SH-SY5Y (cell line): ENCODE measurements around the gene ACOT8.

ENCODE experiments used
- GATA2 ChIP-seq: IDR thresholded peaks from 2 replicates; pipeline ENCODE4 v1.6.1; 2011; ENCODE audit warnings: mild to moderate bottlenecking, low read depth, low read length
- GATA3 ChIP-seq: IDR thresholded peaks from 2 replicates; pipeline ENCODE4 v1.6.1; 2011; ENCODE audit warnings: low read depth, mild to moderate bottlenecking, low read length, moderate library complexity

Gene ACOT8

DNA sequence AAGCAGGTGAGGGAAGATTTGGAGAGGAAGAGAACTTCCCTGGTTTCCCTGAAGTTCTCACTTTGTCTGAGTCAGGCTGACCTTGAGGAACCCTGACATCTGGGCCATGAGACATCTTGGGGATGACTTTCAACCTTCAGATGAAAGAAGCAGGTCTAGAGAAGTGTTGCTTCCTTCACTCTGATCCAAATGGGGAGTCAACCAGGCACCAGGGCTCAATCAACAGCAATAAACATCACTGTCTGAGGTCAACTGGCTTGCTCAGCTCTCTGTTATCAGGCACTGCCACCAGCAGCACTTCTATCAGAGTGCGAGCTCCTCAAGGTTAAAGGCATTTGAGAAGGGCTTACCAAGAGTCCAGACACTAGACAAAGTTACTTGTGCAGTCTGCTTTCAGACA is 6.3 kb downstream of the ACOT8 start:
- no peak for TF ChIP-seq GATA2
- TF ChIP-seq GATA3 = no peak

DNA sequence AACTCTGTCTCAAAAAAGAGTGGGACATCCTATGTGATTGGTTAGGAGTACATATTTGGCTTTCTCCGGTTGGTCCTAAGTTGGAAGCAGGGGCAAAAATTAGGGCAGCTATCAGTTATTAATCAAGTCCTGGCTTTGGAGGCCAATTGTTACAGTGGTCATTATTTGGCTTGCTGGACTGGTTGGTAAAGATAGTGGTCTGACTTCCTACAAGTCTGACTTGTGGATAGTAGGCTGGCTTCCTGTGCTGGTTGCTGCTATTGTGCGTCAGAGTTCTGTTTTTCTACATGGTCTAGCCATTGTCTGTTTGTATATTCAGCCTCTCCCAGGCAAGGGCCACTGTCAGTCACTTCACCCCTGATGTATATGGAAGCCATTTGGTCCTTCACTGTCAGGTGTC is 7.0 kb downstream of the ACOT8 start:
- TF ChIP-seq GATA3 = no peak
- no peak for TF ChIP-seq GATA2

DNA sequence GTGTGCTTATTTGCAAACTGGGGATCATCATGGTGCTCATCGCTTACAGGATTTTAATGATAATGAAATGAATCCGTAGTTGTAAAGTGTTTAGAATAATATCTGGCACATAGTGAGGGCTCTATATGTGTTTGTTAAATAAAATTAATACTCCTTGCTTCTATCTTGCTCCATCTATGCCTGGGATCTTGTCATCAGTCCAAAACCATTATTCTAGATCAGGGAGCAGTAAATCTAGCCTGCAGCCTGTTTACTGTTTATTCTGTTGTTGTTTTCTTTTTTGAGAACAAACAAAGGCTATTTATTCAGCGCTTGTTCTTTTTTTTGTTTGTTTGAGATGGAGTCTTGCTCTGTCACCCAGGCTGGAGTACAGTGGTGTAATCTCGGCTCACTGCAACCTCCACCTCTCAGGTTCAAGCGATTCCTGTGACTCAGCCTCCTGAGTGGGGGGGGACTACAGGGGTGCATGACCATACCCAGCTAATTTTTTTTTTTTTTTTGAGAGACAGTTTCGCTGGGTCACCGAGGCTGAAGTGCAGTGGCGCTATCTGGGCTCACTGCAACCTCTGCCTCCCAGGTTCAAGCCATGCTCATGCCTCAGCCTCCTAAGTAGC is 8.1 kb downstream of the ACOT8 start:
- TF ChIP-seq GATA3 = no peak
- no peak for TF ChIP-seq GATA2

DNA sequence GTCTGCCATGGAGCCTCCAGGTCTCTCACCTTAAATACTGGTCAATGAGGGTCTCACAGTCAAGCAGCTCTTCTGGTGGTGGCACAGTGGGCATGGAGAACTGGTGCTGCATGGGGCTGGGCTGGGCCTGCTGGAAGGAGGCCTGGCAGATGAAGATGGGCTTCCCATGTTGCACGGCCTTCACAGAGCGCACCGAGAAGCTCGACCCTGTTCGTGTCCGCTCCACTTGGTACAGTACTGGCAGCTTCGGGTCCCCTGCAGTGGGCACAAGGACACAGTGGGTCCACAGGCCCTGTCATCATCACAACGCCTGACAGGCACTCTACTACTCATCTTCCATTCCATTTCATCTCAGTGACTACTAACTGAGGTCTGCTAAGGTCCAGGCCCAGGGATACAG is 8.8 kb downstream of the ACOT8 start:
- TF ChIP-seq GATA3 (no peak), GATA2 (no peak)

DNA sequence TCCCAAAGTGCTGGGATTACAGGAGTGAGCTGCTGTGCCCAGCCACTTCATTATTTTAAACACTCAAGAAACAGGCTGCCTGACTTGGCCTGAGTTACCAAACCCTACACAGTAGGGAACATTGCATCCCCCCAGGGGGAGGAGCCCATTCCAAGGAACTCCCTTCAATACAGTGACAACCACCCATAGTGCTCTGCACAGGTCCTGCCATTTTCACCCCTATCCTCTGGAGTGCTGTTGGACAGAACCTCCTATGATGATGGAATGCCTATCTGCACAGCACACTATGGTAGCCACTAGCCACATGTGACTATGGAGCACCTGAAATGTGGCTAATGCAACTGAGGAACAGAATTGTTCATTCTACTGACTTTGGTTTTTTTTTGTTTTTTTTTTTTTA is 11.7 kb downstream of the ACOT8 start:
- TF ChIP-seq GATA2 (no peak), GATA3 (no peak)

DNA sequence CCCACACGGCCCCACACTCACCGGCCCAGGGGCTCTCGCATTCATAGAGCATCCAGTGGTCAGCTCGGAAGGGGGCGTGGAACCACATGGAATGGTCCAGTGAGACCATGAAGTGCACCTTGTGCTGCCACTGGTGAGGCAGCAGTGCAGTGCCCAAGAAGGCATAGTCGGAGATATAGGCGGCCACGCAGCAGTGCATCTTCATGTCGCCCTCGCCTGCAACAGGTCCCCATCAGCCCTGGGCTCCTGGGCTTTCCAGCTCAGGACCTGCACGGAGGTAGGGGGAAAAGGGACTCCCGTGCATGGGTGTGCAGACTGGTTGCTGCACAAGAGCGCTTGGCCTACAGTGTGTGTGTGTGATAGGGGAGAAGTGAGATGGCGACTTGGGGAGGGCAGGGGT is 13.7 kb downstream of the ACOT8 start:
- TF ChIP-seq GATA2 (no peak), GATA3 (no peak)

DNA sequence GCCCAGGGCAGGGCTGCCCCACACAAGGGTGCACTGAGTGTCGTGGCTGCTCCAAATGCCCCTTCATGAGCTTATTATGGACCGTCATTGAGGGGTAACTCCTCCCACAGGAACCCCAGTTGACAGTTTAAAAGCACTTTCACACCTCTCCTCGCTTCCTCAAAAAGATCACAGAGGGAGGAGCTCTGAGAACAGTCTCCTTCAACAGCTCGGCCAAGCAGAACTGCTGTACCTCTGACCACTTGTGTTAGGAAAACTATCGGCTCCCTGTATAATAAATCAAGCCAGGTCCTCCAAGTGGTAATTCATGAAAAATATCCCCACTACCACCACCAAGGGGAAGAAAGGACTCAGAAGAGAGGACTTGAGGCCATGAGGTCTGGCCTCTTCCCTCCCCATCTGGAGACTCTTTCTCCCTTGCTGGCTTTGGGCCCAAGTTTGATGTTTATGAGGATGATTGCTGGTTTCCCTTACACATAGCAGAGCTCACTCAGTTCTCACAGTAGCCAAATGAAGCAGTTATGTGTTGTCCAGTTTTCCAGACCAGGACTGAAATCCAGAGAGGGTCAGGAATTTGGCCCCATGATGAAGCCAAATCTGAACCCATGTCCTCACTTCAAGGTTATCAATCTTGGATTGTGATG is 14.9 kb downstream of the ACOT8 start:
- TF ChIP-seq GATA2 (no peak), GATA3 (no peak)

DNA sequence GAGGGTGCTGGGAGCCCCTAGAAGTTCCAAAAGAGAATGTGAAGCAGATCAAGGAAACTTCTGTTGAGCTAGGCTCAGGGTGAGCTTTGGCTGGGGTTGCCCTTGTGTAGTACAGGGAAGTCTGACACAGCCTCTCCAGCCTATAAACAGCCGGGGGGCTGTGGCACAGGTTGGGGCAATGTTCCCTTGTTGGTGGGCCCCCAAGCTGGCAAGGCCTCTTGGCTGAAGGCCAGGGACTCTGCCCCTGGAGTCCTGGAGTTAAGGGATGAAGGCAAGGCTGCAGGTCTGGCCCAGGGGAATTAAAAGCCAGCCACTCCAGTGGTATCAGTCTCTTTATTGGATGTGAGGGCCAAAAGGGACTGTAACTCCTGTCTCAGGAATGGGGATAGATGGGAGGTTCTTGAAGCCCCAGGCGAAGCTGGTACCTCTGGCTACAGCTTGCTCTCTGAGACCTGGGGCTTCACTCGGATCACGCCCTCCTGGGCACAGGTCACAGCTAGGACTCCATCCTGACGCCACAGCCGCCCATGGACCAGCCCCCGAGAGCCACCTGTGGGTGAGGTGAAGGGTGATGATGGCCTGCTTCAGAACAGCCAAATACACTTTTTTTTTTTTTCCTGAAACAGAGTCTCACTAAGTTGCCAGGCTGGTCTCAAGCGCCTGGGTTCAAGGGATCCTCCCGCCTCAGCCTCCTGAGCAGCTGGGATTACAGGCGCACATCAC is 15.6 kb downstream of the ACOT8 start:
- no peak for TF ChIP-seq GATA3
- no peak for TF ChIP-seq GATA2

DNA sequence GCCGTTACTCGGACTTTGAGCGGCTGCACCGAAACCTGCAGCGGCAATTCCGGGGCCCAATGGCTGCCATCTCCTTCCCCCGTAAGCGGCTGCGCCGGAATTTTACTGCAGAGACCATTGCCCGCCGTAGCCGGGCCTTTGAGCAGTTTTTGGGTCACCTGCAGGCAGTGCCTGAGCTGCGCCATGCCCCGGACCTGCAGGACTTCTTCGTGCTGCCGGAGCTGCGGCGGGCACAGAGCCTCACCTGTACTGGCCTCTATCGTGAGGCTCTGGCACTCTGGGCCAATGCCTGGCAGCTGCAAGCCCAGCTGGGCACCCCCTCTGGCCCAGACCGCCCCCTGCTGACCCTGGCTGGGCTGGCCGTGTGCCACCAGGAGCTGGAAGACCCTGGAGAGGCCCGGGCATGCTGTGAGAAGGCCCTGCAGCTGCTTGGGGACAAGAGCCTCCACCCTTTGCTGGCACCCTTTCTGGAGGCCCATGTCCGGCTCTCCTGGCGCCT is 16.4 kb downstream of the ACOT8 start:
- TF ChIP-seq GATA3 = no peak
- TF ChIP-seq GATA2 = no peak

DNA sequence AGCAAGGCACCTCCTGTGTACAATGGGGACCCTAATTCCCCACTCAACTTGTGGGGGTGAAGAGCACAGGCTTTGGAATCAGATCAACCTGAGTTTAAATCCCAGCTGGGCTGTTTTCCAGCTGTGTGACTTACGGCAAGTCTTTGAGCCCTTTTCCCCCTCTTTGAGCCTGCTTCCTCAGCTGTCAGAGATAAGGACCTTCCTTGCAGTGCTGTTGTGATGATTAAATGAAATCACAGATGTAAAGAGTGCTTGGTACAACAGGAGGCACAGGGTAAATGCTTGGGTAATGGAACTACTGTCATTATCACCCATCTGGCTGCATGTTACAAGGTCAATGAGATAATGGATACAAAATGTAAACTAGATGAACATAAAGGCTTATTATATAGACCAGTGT is 20.4 kb downstream of the ACOT8 start:
- TF ChIP-seq GATA2 (peak; percentile 52), GATA3 (no peak)

DNA sequence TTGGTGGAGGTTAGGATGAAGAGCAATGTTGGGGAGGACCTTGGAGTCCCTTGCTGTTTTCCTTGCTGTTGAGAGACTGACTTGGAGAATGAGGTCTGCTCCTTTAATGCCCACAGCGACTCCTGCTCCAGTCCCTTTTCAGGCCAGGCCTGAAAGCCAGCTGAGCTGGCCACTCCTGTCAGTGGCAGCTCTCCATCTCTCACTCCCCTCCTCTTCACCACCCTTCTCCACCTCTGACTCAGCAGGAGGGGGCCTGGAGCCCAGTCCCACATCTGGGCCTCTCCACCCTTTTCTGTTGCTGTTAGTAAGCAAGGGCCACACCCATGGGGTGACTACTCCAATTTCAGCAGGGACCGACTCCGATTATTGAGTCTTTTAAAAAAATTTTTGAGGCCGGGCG is 21.4 kb downstream of the ACOT8 start:
- TF ChIP-seq GATA2 (no peak), GATA3 (no peak)

DNA sequence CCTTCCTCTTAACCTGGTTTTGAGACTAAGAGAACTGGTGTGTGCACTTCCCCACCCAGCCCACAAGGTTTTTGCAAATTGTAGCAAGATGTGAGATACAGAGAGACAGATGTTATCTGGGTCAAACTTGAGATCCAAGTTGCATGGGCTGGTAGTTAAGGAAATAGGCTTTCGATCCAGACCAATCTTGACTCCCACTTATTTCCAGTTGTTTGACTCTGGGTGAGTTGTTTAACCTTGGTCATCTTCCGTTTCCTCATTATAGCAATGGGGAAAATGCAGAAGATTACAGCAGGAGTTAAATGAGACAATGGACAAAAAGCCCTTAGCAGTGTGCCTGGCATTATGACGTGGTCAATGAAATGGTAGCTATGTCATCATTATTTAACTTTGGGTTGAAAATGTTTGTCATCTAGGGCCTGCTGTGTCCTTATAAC is 21.8 kb downstream of the ACOT8 start:
- no peak for TF ChIP-seq GATA3
- TF ChIP-seq GATA2 = no peak

DNA sequence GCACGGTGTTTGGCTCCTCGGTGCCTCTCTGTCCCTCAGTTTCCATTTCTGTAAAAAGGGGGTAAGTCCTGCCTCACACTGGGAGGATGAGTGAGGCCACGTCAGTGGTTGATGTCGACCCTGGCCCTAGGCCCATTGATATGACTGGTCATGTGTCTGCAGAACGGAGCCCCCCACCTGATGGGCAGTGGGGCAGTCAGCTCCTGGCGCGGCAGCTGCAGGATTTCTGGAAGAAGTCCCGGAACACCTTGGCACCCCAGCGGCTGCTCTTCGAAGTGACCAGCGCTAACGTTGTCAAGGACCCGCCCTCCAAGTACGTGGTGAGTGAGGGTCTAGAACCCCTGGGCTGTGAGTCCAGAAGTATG is 22.4 kb downstream of the ACOT8 start:
- TF ChIP-seq GATA3 (no peak), GATA2 (no peak)

DNA sequence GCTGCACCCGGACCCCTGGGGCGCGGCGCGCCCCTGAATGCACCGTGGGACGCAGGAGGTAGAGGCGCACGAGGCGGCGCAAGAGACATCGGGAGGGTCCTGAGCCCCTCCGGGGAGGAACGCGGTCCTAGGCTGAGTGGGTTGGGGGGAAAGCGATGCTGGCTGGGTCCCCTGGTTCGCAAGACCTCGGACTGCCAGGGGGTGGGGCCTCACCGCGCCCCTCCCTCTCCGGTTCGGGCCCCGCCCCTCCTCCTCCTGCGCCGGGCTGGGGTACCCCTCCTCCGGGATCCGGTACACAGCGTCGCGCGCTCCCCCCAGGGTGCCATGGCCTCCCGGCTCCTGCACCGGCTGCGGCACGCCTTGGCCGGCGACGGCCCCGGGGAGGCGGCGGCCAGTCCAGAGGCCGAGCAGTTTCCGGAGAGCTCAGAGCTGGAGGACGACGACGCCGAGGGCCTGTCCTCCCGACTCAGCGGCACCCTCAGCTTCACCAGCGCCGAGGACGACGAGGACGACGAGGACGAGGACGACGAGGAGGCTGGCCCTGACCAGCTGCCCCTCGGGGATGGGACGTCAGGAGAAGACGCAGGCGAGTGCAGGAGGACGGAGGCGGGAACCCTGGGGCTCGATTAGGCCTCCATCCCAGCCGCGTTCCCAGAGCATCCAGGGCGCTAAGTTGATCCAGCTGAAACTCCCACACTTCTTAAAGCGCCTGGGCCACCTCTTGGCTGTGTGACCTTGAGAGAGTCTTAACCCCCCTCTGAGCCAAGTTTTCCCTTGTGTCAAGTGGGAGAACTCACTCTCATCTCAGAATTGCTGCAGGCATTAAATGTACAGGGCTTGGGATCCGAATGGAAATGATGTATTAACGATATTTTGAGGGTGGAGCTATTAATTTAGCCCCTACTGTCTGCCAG is 23.1 kb downstream of the ACOT8 start:
- peak; percentile 29; the same call in 1 of the 2 replicates for TF ChIP-seq GATA2
- no peak for TF ChIP-seq GATA3
